ENCODE data around the gene TEAD1. TPM values are rescaled to one million over a fixed set of nuclear protein-coding genes. Genes with fewer than 3 reads are reported as not detected.

Gene TEAD1
- total and polyA plus RNA-seq, 9 of the 15 experiments (the other 6 are each of a cell fraction or from before 2014, with no cell fraction given), result 1.7 to 17.7 (median 10.8) TPM

GRCh38 chr11:12961615-12962014, 287.4 kb downstream of the TEAD1 start:
- intact Hi-C loops (cut with micrococcal nuclease), result loop anchor here (10.0 kb wide), 1 partner anchor 373 kb away; no protein-coding TSS in a partner anchor

More at GRCh38 chr11:12961615-12962014, 287.4 kb downstream of the TEAD1 start:
- Histone ChIP-seq H3K4me1 (replicated peaks in 1 of 2; ENCODE audit: control insufficient read depth in 2 of 2, insufficient read depth in 2 of 2, low read length in 2 of 2) (peaks cover 0 to 4% of the 10 kb centered on the region in 2 experiments; a peak in 1 of 5 replicates), H3K9ac (ENCODE audit: insufficient read depth in 1 of 2, low read depth in 2 of 2, low read length in 2 of 2) (no peak overlapping the region), H3K4me2 (ENCODE audit: insufficient read depth, low read length) (no peak overlapping the region), H3K9me1 (ENCODE audit: control insufficient read depth, insufficient read depth, low read length) (no peaks in the 10 kb centered on the region), H3K4me3 (no peak overlapping the region), H2AFZ (ENCODE audit: low read depth, low read length) (no peak overlapping the region), H3K36me3 (ENCODE audit: control insufficient read depth, insufficient read depth, low read length) (peaks cover 51% of the 10 kb centered on the region), H3K27ac (ENCODE audit: extremely low read depth, low read depth, low read length) (no peak overlapping the region), H3K9me3 (replicated peaks; ENCODE audit: control insufficient read depth, insufficient read depth, low read depth, low read length) (no peaks in the 10 kb centered on the region), H3K79me2 (ENCODE audit: control insufficient read depth, insufficient read depth, low read length) (no peaks in the 10 kb centered on the region), H4K20me1 (replicated peaks; ENCODE audit: control insufficient read depth, insufficient read depth, low read length) (no peaks in the 10 kb centered on the region; the same call in 1 of the 2 replicates), H3K27me3 (ENCODE audit: control insufficient read depth in 2 of 2, insufficient read depth in 2 of 2, low read length in 2 of 2) (no peaks in the 10 kb centered on the region)
- TF ChIP-seq USF1 (CRISPR knock-in tag; IDR thresholded peaks at IDR 0.05) (no peak), ZZZ3 (IDR thresholded peaks at IDR 0.05) (no peak), ZFP91 (CRISPR knock-in tag; IDR thresholded peaks at IDR 0.05) (no peak)
- ChIA-PET CTCF (ENCODE audit: low intra/inter-chr PET ratio) (interaction anchor here (0.5 to 0.7 kb wide), 3 partner anchors 138 to 409 kb away, joined by 3 to 4 read pairs (median 3); no protein-coding TSS in a partner anchor), POLR2A (interaction anchor here (1.2 to 2.5 kb wide), 2 partner anchors 12 to 22 kb away, joined by 3 to 10 read pairs; no protein-coding TSS in a partner anchor)
- no TSS peak for BruUV-seq (replicated peaks)
- FAIRE-seq (no peak), ATAC-seq (no peak), DNase-seq (ENCODE audit: extremely low read depth in 1 of 4, low spot score in 3 of 4) (no peak)
- in situ Hi-C loops (cut with MboI), result loop anchor here (10.0 kb wide), 1 partner anchor 373 kb away; no protein-coding TSS in a partner anchor
- 69% methylated on average over 2 of the region's 2 CpGs for whole genome bisulfite sequencing (ENCODE audit: insufficient coverage, low coverage, missing lambda C conversion rate)
